Liver (tissue), 9 donors: ENCODE measurements around the gene RASD2. TPM values are rescaled to one million over a fixed set of nuclear protein-coding genes. Genes with fewer than 3 reads are reported as not detected.

ENCODE experiments used
- DNase-seq: peaks from one replicate; pipeline ENCODE4 v3.0.0-alpha.2; 2017; ENCODE audit warnings: low spot score
- H3K27ac ChIP-seq, 2 donors: one replicate each; pipeline ENCODE4 v1.7.0; 2013; ENCODE audit warnings: inconsistent platforms in 2 of 2, low read length in 2 of 2, control low read depth in 1 of 2, low read depth in 1 of 2, mild to moderate bottlenecking in 1 of 2
- H3K27me3 ChIP-seq, 4 donors: one replicate each; pipeline versions ENCODE4 v1.6.1 to v1.7.0; 2013; ENCODE audit warnings: low read length in 3 of 4, inconsistent platforms in 1 of 4, mild to moderate bottlenecking in 1 of 4, moderate library complexity in 1 of 4; ENCODE audit not compliant: control insufficient read depth in 4 of 4, insufficient read depth in 4 of 4
- H3K36me3 ChIP-seq, 4 donors: one replicate each; pipeline versions ENCODE4 v1.6.1 to v1.7.0; 2013; ENCODE audit warnings: low read length in 3 of 4, mild to moderate bottlenecking in 3 of 4, low read depth in 1 of 4, moderate library complexity in 1 of 4; ENCODE audit not compliant: control insufficient read depth in 4 of 4, insufficient read depth in 3 of 4
- H3K4me1 ChIP-seq, 4 donors: one replicate each; pipeline versions ENCODE4 v1.6.1 to v1.7.0; 2013; ENCODE audit warnings: low read length in 3 of 4, mild to moderate bottlenecking in 3 of 4, moderate library complexity in 1 of 4; ENCODE audit not compliant: control insufficient read depth in 4 of 4, insufficient read depth in 4 of 4
- H3K4me3 ChIP-seq, 3 donors: one replicate each; pipeline versions ENCODE4 v1.6.1 to v1.7.0; 2013; ENCODE audit warnings: low read length in 3 of 3, control low read depth in 1 of 3, low read depth in 1 of 3, mild to moderate bottlenecking in 1 of 3
- H3K9ac ChIP-seq, 2 donors: one replicate each; pipeline ENCODE4 v1.7.0; 2013; ENCODE audit warnings: low read length in 2 of 2, mild to moderate bottlenecking in 2 of 2, moderate library complexity in 2 of 2, control low read depth in 1 of 2, low read depth in 1 of 2
- H3K9me3 ChIP-seq, 4 donors: one replicate each; pipeline versions ENCODE4 v1.6.1 to v1.7.0; 2013; ENCODE audit warnings: low read length in 3 of 4; ENCODE audit not compliant: control insufficient read depth in 4 of 4
- ATF3 ChIP-seq: IDR thresholded peaks from 2 replicates; pipeline ENCODE4 v1.6.1; 2016; ENCODE audit warnings: antibody characterized with exemption
- CTCF ChIP-seq: fragments of 150-350 bp; IDR thresholded peaks from 2 replicates; pipeline ENCODE4 v1.5.1; 2017; ENCODE audit warnings: improper control_type of control experiment, low read depth, low read length; ENCODE audit not compliant: missing input control
- EGR1 ChIP-seq, 2 donors: IDR thresholded peaks; 2 replicates each; pipeline ENCODE4 v1.6.1; 2016 to 2018; ENCODE audit warnings: antibody characterized with exemption in 2 of 2, low read depth in 2 of 2
- FOXA1 ChIP-seq: IDR thresholded peaks from 2 replicates; pipeline ENCODE4 v1.6.1; 2016; ENCODE audit warnings: antibody characterized with exemption
- FOXA2 ChIP-seq: IDR thresholded peaks from 2 replicates; pipeline ENCODE4 v1.6.1; 2016; ENCODE audit warnings: antibody characterized with exemption
- HNF4A ChIP-seq, 2 donors: conservative IDR thresholded peaks; 2 replicates each; pipeline ENCODE4 v1.6.1; 2016; ENCODE audit warnings: antibody characterized with exemption in 2 of 2, mild to moderate bottlenecking in 2 of 2
- HNF4G ChIP-seq: IDR thresholded peaks from 2 replicates; pipeline ENCODE4 v1.6.1; 2016; ENCODE audit warnings: antibody characterized with exemption
- JUND ChIP-seq, 2 donors: IDR thresholded peaks; 2 replicates each; pipeline ENCODE4 v1.6.1; 2016; ENCODE audit warnings: antibody characterized with exemption in 2 of 2
- NR2F2 ChIP-seq: IDR thresholded peaks from 2 replicates; pipeline ENCODE4 v1.6.1; 2016; ENCODE audit warnings: antibody characterized with exemption
- RAD21 ChIP-seq, 2 donors: IDR thresholded peaks; 2 replicates each; pipeline ENCODE4 v1.6.1; 2016; ENCODE audit warnings: antibody characterized with exemption in 2 of 2, mild to moderate bottlenecking in 2 of 2
- REST ChIP-seq: IDR thresholded peaks from 2 replicates; pipeline ENCODE4 v1.6.1; 2016; ENCODE audit warnings: antibody characterized with exemption, mild to moderate bottlenecking
- RXRA ChIP-seq, 2 donors: IDR thresholded peaks; 2 replicates each; pipeline ENCODE4 v1.6.1; 2017 to 2018; ENCODE audit warnings: antibody characterized with exemption in 2 of 2, mild to moderate bottlenecking in 1 of 2
- SP1 ChIP-seq: IDR thresholded peaks from 2 replicates; pipeline ENCODE4 v1.6.1; 2018; ENCODE audit warnings: antibody characterized with exemption, mild to moderate bottlenecking
- TAF1 ChIP-seq: conservative IDR thresholded peaks from 2 replicates; pipeline ENCODE4 v1.6.1; 2016; ENCODE audit warnings: antibody characterized with exemption, mild to moderate bottlenecking
- YY1 ChIP-seq: IDR thresholded peaks from 2 replicates; pipeline ENCODE4 v1.6.1; 2016; ENCODE audit warnings: antibody characterized with exemption, mild to moderate bottlenecking
- ZBTB33 ChIP-seq: IDR thresholded peaks from 2 replicates; pipeline ENCODE4 v1.6.1; 2016; ENCODE audit warnings: antibody characterized with exemption
- WGBS: extraction: QIAGEN DNeasy Blood & Tissue Kit; methylation state at CpG from one replicate; pipeline ENCODE4 v1.1.7; 2013; 5-methylcytosine and 5-hydroxymethylcytosine counted together
- polyA plus RNA-seq, 2 donors: library from polyadenylated mRNA; stranded (reverse) in 1 of 2; unstranded in 1 of 2; fragments of 200-250 nt in 1 of 2; fragments of >200 nt in 1 of 2; fragmentation: Nextera tagmentation in 1 of 2; extraction: Ambion mirVana in 1 of 2; gene quantifications; one replicate each; pipeline versions ENCODE4 v1.2.1 to v1.2.3, GENCODE V29; 2013 to 2015
- total RNA-seq, 2 donors: library from RNA; depleted of rRNA; stranded (reverse); fragments of >200 nt; gene quantifications; one replicate each; pipeline ENCODE4 v1.2.3, GENCODE V29; 2014
- TF ChIP-seq, protein P1 (sequence below): IDR thresholded peaks from 2 replicates; pipeline ENCODE4 v1.6.1; 2016; ENCODE audit warnings: antibody characterized with exemption
- donor health status: healthy.
- donor health status: healthy.
- donor health status: healthy.
- donor health status: healthy.
- donor health status: healthy.

Gene RASD2
- total and polyA plus RNA-seq, 4 donors: under 0.01 to 0.05 TPM; not detected in 2

- TF ChIP-seq REST: no peak
Observed at GRCh38 chr22:35568751-35569739, 28.4 kb downstream of the RASD2 start (continued).

DNA sequence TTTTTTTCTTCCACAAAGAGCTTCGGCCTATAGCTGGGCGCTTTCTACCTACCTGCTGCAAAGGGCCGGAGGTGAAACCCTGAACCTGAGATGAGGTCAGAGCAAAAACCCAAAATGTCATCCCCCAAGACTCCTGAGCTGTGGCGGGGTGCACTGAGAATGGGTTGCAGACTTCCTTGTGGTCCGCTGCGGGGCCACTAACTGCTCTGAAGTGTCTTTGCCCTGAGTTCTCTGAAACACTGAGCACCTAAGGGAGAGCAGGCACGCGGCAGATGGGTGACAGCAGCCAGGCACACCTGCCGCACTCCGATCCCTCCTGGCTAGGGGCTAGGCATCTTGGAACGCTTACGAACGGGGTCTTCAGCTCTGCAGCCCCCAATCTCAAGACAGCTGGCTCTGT lies 29.3 kb downstream of the RASD2 start:
- no peak for DNase-seq
- WGBS: 93% methylated on average over 13 of the region's 13 CpGs
- H3K27ac ChIP-seq: no peak overlapping the region
- peaks cover 0 to 1% (median 0%) of the 10 kb centered on the region in 4 donors for H3K27me3 ChIP-seq
- H3K36me3 ChIP-seq: no peaks in the 10 kb centered on the region
- no peak overlapping the region for H3K4me3 ChIP-seq
- TF ChIP-seq RXRA (IDR thresholded peaks at IDR 0.05): no peak
- TF ChIP-seq HNF4A (conservative IDR thresholded peaks at IDR 0.05): no peak
- TF ChIP-seq TAF1: no peak
- TF ChIP-seq RAD21 (IDR thresholded peaks at IDR 0.05): no peak
- TF ChIP-seq JUND (IDR thresholded peaks at IDR 0.05): no peak
- no peak for TF ChIP-seq SP1
- no peak for TF ChIP-seq FOXA2
- no peak for TF ChIP-seq FOXA1
- H3K4me1 ChIP-seq: no peaks in the 10 kb centered on the region
- no peak overlapping the region for H3K9ac ChIP-seq
- H3K9me3 ChIP-seq: no peaks in the 10 kb centered on the region

GRCh38 chr22:35570686-35571194 lies 30.1 kb downstream of the RASD2 start:
- Histone ChIP-seq H3K27me3 (no peaks in the 10 kb centered on the region), H3K36me3 (no peaks in the 10 kb centered on the region), H3K9me3 (no peaks in the 10 kb centered on the region), H3K27ac (no peak overlapping the region), H3K9ac (no peak overlapping the region), H3K4me3 (no peak overlapping the region), H3K4me1 (no peaks in the 10 kb centered on the region)
- 92% methylated on average over 14 of the region's 14 CpGs for WGBS
- DNase-seq: no peak
- TF ChIP-seq SP1 (no peak), REST (no peak), CTCF (no peak), HNF4A (conservative IDR thresholded peaks at IDR 0.05) (no peak), ZBTB33 (no peak), HNF4G (no peak), YY1 (no peak), FOXA2 (no peak), TAF1 (no peak), EGR1 (IDR thresholded peaks at IDR 0.05; ENCODE audit: low read depth in 2 of 2) (no peak), RAD21 (IDR thresholded peaks at IDR 0.05) (no peak), ATF3 (no peak), NR2F2 (no peak), JUND (IDR thresholded peaks at IDR 0.05) (no peak), FOXA1 (no peak), RXRA (IDR thresholded peaks at IDR 0.05) (no peak)
- TF ChIP-seq, protein P1, sequence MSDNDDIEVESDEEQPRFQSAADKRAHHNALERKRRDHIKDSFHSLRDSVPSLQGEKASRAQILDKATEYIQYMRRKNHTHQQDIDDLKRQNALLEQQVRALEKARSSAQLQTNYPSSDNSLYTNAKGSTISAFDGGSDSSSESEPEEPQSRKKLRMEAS: no peak
